NCI-H1417 treated with DMSO at 0.1 percent for 48 hours (cell line): Measurements from ENCODE around the gene R3HDM4.
"Not testable (repeated sequence)": the region's sequence is repeated elsewhere in the genome, so short reads cannot be mapped to it uniquely, and the experiment has no call there.

ENCODE experiments used
- DNase-seq: peaks from one replicate; lab custom pipeline; 2025; lab: John Stamatoyannopoulos, UW

The R3HDM4 gene

DNA sequence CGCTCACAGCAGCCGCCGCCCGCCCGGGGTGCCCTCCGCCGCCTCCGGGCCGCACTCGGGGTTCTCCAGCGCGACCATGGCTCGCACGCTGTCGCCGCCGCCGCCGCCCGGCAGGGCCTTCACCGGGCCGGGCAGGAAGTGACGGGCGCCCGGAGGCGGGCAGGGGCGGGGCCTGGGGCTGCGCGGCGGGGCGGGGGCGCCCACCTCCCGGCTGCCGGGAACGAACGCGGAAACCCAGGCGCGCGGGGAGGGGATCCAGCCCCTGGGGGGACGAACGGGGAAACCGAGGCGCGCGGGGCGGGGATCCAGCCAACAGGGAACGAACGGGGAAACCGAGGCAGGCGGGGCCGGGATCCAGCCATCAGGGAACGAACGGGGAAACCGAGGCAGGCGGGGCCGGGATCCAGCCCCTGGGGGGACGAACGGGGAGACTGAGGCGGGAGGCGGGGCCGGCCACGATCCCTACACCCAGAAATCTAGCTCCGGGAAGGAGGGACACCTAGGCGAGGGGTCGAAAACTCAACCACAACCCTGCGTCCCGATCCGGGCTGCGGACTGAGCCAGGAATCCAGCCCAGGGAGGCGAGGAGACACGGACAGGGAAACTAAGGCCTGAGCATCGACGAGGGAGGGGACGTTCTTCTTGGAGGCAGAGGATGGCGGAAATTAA lies at the start of gene R3HDM4:
Gene R3HDM4 (minus strand): TSS at position 140 of the 669 bp plus-strand sequence. CDS start 62 bp downstream, at position 78.
- no peak for DNase-seq

DNA sequence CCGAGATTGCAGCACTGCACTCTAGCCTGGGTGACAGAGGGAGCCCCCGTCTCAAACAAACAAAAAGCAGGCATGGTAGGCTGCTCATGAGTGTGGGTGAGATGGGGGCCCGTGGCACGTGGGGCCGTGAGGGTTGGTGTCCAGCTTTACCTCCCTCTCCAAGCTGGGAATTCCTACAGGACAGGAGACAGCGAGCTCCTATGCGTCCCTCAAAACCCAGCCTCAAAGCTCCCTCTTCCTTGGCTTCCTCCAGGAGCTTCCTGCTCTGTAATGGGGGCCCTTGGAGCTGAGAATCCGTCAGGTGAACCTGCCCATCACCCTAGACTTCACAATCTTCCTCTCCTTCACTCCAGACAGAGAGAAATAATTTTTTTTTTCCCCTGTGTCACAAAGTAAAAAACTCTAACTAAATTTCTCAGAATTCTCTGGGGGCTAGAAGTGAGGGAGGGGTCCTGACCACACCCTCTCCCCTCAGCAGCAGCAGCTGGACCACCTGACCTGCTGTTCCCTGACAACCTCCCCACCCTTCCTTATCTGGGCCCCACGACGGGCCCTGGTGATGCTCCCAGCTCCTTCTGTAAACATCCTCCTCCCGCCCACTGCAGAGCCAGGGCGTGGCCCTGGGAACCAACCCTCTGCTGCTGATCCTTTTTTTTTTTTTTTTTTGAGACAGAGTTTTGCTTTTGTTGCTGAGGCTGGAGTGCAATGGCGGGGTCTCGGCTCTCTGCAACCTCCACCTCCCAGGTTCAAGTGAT lies 49.0 kb upstream of the R3HDM4 start:
- DNase-seq: no peak

DNA sequence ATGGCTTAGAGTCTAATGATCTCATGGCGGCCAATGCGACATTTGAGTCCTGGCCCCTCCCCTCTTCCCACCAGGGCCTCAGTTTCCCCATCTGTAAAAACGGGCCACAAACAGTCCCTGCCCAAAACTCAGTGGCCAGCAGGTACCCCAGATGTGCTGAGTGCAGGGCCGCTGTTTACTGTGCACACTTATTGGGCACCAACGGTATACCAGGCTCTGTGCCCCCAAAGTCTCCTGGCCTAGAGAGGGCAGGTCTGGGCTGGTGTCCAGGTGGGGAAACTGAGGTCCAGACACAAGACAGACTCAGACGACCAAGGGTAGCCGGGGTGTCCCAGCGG lies 47.6 kb upstream of the R3HDM4 start:
- no peak for DNase-seq

DNA sequence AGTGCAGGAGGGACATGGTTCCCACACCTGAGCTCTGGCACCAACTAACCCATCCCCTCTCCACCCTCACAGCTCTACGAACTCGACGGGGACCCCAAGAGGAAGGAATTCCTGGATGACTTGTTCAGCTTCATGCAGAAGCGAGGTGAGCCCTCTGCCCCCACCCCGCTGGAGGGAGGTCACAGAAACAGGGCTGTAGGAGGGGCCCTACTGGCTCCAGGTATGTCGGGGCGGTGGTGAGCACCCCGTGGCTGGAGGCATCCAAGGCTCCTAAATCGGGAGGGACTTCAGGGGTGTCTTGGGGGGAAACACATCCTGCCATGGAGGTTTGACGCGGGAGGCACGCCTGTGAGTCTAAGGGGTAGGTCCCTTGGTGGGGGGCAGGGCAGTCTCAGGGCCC lies 47.0 kb upstream of the R3HDM4 start:
- DNase-seq: no peak

DNA sequence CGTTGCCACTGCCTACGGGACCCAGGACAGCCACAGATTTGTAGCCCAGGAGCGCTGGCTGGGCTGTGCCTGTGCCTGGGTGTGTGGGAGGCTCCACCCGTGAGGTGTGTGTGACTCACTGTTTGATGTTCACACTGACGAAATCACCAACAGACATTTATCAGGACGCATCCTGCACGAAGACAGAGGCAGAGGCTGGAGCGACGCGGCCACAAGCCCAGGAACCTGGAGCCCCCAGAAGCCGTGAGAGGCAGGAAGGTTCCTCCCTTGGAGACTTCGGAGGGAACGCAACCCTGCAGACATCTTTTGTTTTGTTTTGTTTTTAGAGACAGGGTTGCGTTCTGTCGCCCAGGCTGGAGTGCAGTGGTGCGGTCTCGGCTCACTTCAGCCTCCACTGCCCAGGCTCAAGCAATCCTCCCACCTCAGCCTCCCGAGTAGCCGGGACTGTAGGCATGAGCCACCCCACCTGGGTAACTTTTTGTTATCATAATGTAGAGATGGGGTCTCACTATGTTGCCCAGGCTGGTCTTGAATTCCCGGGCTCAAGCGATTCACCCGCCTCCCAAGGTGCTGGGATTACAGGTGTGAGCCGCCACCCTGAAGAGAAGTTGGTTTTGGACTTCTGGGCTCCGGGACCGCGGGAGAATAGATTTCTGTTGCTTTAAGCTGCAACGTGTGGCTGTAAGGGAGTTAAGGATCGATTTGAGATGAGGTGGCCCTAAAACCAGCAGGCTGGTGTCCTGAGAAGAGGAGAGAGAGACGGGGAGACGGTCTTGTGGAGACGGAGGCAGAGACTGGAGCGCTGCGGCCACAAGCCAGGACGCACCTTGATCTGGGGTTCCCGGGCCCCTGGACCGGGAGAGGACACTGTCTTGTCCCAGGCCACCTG lies 46.2 kb upstream of the R3HDM4 start:
- no peak for DNase-seq

DNA sequence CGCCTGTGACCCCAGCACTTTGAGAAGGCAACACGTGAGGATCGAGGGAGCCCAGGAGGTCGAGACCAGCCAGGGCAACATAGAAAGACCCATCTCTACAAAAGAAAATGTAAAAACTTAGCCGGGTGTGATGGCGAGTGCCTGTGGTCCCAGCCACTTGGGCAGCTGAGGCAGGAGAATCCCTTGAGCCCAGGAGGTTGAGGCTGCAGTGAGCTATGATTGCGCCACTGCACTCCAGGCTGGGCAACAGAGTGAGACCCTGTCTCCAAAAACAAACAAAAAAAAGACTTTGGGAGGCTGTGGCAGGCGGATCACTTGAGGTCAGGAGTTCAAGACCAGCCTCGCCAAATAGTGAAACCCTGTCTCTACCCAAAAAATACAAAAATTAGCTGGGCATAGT lies 44.6 kb upstream of the R3HDM4 start:
- not testable (repeated sequence) for DNase-seq

DNA sequence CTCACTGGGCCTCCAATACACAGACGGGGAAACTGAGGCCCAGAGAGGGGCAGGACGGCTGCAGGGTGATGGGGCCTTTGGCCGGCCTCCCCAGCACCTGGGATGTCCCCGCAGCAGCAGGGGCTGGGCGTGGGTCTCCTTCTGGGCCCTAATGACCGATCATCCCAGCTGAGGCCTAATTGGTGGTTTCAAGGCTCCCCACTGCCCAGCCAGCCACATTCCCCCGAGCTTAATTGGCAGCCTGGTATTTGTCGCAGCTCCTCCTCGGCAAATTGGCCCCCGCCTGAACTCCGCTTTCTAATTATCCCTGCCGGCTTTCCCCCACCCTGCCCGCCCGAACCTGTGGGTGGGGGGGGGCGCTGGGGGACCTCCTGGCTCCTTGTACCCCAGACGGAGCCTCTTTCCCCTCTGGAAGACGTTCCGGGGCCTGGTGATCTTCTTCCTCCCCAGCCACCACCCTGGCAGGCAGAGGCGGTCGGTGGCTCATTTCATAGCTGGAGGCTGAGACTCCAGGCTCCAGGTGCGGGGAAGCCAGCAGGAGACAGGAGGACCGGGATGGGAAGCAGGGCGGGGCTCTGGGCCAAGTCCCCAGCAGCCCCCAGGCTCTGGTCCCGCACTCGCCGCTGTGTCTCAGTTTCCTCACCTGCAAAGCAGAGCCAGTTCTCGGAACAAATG lies 43.9 kb upstream of the R3HDM4 start:
- DNase-seq: no peak

DNA sequence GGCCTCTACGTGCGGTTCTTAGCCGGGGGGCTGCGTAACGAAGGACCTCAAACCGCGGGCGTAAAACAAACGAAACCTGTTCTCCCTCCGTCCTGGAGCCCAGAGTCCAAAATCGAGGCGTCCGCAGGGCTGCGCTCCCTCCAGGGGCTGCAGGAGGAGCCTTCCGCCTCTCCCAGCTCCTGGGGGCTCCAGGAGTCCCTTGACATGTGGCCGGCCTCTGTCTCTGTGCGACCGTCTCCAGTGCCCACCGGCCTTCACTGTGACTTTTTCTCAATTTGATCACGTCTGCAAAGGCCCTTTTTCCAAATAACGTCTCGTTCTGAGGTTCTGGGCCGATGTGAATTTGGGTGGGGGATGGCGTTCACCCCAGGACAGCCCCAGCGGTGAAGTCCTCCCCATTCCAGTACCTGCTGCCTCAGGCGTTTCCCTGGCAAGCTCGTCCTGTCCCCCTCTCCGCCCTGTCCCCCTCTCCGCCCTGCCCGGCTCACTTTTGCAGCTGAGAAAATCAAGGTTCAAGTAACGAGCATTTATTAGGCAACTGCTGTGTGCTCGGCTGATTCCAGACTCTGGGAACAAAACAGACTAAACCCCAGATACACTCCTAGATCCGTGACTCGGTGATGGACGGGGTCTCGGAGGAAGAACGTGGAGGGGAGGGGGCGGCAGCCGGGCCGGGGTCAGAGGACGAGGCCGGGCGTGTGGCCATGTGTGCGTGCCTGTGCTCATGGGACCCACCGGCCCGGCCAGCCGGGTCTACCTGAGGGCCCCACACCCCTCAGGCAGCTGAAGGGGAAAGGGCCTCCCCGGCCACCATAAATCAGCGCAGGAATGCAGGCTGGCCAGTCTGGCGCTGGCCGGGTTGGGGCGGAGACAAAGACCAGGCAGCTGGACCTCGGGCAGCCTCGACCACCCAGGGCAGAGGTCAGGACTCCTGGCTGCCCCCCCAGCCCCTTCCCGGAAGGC lies 43.1 kb upstream of the R3HDM4 start:
- no peak for DNase-seq

DNA sequence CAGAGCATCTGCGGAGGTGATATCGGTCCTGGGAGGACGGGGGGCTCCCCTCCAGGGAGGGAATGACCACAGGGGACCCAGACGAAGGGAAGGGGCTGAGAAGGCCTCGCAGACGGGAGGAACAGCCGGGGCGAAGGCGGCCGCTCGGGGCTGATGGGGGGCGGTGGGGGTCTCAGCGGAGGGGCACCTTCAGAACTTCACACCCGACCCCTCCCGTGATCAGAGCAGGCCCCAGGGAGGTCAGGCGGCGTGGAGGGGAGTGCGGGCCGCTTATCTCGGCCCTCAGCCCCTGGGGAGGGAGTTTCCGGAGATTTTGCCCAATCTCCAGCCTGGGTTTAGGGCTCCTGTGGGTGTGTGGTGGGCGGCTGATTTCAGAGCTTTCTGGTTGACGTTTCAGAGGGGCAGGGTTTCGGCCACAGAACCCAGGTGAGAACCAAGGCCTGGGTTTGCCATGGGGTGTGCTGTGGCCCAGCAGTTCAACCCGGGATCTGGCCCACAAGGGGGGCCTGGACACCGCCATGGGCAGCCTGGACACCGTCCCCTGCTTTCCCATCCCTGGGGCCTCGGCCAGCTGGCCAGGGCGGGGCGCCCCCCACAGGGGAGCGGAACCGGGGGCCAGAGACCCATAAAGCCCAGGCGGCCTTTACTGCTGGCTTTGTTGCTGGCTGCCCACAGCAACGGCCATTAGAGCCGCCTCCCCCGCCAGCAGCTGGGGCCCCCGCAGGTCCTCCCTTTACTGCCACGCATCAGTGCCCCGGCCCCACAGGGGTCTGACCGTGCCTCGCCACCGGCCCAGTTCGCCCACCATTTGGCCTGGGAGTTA lies 41.9 kb upstream of the R3HDM4 start:
- DNase-seq: no peak

DNA sequence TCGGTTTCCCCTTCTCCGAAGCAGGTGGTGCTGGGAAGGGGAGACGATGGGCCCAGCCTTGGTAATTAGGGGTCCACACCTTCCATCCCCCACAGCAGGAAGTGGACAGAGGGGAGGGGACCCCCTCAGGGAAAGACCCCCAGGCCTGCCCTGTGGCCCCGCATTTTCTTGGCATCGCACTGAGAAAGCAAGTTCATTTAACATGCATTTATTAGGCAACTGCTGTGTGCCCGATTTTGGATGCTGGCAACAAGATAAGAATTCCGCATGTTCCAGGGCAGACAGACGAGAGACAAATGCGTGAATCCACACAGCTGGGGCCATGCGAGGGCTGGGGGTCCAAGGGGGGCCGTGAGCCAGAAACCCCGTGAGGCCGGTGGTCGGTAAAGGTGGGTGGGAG lies 41.3 kb upstream of the R3HDM4 start:
- DNase-seq: no peak

DNA sequence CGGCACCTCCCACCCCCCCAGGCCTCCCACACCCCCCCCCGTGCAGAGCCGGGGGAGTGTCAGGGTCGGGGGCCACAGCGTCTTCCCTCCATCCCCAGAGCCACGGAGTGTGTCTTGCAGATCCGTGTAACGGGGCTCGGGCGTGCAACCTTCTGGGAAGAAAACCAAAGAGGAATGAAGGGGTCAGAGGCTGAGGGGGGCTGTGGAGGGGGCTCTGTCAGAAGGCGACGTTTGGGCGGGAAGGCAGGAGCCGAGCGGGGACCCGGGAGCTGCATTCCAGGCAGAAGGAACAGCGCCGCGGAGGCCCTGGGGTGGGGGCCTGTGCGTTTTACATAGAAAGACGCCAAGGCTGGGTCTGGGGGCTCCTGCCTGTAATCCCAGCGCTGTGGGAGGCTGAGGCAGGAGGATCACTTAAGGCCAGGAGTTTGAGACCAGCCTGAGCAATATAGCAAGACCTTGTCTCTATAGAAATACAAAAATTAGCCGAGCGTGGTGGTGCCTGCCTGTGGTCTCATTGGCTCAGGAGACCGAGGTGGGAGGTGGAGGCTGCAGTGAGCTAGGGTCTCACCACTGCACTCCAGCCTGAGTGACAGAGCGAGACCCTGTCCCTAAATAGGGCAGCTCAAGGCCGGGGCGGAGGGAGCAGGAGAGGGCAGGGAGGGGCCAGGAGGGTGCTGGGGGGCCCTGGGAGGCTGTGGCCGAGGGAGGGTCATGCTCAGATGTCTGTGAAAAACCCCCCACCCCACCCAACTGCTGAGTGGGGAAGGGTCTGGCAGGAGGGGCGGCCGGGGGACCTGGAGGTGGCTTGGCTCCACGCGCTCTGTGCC lies 40.6 kb upstream of the R3HDM4 start:
- DNase-seq: no peak

DNA sequence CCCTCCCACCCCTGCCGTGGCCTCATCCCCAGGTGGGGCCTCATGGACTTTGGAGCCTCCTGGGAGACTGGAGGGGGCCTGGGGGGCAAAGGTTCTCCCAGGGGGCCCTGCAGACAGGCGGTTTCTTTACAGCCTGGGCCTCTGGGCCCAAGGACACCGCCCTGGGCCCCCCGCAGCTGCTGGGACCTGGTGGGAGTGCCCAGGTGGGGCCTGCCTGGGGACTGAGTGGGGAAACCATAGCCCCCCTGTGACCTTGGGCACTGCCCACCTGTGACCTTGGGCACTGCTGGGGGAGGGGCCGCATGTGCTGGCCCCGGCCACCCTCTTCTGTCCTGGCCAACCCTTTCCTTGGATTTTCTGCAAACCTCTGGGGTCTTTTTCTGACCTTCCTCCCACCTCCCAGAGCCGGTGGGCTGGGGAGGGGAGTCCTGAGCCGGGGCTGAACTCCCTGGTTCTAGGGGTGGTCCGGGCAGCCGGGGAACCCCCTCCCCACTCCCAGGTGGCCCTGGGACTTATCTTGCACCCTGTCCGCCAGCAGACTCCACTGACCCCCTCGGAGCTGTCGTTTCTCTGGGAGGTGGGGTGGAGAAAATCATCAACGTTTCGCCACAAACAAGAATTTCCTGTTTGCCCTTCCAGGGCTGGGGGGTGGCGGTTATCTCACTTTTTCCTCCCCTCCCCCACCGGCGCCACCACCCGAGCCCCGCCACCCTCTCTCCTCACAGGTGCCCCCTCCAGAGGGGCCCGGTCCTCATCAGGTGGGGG lies 39.8 kb upstream of the R3HDM4 start:
- no peak for DNase-seq

DNA sequence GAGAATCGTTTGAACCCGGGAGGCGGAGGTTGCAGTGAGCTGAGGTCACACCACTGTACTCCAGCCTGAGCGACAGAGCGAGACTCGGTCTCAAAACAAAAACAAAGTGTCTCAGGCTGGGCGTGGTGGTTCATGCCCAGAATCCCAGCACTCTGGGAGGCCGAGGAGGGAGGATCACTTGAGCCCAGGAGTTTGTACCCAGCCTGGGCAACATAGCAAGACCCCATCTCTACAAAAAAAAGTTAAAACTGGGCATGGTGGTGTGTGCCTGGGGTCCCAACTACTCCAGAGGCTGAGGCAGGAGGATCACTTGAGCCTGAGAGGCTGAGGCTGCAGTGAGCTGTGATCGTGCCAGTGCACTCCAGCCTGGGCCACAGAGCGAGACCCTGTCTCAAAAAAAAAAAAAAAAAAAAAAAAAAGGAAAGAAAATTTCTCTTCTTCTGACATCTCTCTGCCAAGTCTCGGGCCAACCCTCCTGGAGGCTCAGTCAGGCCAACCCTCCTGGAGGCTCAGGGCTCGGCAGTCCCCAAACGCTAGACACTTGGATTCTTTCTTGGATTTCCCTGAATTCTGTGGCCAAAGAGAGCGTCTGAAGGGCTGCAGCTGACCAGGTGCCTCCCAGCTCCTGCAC lies 39.1 kb upstream of the R3HDM4 start:
- no peak for DNase-seq

DNA sequence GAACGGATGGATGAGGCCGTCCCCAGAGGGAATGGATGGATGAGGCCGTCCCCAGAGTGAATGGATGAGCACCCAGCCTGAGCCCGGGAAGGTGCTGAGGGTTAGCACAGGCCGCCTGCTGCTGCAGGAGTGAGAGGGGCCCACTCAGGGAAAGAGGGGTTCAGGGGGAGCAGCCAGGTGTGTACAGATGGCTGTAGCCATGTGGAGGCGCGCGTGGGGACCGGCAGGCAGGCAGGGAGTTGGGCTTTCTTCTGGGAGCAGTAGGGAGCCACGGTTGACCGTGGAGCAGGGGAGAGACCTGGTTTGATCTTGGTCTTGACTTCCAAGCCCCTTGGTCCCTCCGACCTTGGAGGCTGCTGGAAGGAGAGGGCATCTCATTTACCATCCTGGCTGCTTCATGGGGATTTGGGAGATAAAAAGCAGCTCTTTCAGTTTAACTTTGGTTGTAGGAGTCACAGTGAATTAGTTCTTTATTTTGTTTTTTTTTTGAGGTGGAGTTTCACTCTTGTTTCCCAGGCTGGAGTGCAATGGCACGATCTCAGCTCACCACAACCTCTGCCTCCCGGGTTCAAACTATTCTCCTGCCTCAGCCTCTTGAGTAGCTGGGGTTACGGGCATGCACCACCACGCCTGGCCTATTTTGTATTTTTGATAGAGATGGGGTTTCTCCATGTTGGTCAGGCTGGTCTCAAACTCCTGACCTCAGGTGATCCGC lies 37.5 kb upstream of the R3HDM4 start:
- DNase-seq: no peak

DNA sequence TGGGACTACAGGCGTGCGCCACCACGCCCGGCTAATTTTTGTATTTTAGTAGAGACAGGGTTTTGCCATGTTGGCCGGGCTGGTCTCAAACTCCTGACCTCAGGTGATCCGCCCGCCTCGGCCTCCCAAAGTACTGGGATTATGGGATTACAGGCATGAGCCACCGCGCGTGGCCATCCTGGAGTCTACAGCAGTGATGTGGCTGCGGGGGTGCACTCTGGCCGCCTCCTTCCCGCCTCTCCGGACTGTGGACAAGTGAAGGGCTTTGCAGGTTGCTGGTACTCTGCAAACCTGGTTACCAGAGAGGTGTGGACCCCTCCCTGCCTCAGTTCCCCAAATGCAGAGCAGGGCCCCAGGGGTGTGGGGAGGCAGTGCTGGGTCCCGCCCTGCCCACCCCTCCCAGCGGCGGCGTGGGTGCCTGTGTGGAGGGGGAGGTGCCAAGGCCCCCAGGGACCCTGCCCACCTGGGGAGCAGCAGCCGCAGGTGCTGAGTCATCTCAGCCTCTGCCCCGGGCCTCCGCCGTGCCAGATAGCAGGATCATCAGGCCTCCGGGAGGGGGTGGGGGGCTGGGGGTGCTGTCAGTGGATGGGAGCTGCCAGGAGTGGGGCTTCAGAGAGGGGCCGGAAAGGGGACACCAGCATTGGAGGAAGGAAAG lies 36.0 kb upstream of the R3HDM4 start:
- DNase-seq: no peak

DNA sequence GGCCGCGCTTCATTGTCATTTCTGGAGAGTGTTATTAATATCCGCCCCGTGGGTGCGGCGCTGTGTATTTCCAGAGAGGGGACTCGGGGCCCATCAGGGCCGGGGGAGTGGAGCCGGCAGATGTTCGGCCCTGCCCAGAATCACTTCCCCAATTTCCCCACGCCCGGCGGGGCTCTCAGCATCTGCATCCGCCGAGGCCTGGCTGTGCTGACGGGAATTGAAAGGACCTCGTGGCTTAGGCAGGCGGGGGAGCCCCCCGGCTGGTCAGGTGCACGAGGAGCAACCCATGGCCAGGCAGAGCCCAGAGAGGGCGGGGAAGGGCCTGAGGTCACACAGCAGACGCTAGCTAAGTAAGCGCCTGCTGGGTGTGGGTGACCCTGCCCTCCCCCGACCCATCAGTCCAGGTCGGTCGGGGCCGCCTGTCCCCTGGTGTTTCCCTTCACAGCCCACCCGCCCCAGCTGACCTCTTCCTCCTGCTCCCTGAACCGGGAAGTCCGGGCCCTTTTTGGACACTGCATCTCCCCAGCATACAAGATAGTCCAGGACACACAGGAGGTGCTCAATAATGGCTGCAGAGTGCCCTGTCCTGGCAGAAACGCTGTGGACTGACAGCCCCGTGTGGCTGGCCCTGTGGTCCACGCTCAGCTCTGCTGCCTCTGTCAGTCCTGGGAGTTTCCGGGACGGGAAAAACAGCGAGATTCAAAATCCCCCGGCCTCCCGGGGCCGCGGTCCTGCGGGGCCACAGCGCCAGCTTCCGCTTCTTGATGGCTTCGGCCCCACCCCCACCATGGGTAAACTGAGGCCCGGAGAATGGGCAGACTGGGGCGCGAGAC lies 34.9 kb upstream of the R3HDM4 start:
- no peak for DNase-seq
